Pulmonary artery endothelial cell (primary cell): Measurements from ENCODE around the gene UBTD1. TPM values are rescaled to one million over a fixed set of nuclear protein-coding genes. Genes with fewer than 3 reads are reported as not detected.
"Not testable (repeated sequence)": the region's sequence is repeated elsewhere in the genome, so short reads cannot be mapped to it uniquely, and the experiment has no call there.

ENCODE experiments used
- DNase-seq: peaks from one replicate; pipeline ENCODE4 v3.0.0-alpha.2; 2011; ENCODE audit warnings: low read depth, low spot score
- total RNA-seq: library from RNA; depleted of rRNA; stranded (reverse); fragments of >200 nt; gene quantifications from 2 replicates; pipeline ENCODE4 v1.2.3, GENCODE V29; 2014

UBTD1 gene
- total RNA-seq, 1 donor from 2014 or later = 58.4 TPM

- DNase-seq = no peak
These were observed 15.6 kb downstream of the UBTD1 start for GRCh38 chr10:97514344-97514743.

- DNase-seq = no peak
These were observed 16.7 kb downstream of the UBTD1 start for GRCh38 chr10:97515271-97515978.

- no peak for DNase-seq
These were observed 18.5 kb downstream of the UBTD1 start for GRCh38 chr10:97517096-97517750.

GRCh38 chr10:97517778-97518300 lies 19.1 kb downstream of the UBTD1 start:
- no peak for DNase-seq

GRCh38 chr10:97518301-97519043 lies 19.7 kb downstream of the UBTD1 start:
- no peak for DNase-seq

- no peak for DNase-seq
These were observed 20.6 kb downstream of the UBTD1 start for GRCh38 chr10:97519342-97519741.

- DNase-seq = no peak
These were observed 21.8 kb downstream of the UBTD1 start for GRCh38 chr10:97520520-97520919.

- DNase-seq = no peak
These were observed 22.4 kb downstream of the UBTD1 start for GRCh38 chr10:97520978-97521761.

GRCh38 chr10:97522071-97522470 lies 23.3 kb downstream of the UBTD1 start:
- no peak for DNase-seq

- no peak for DNase-seq
These were observed 24.2 kb downstream of the UBTD1 start for GRCh38 chr10:97522937-97523336.

- no peak for DNase-seq
These were observed 26.4 kb downstream of the UBTD1 start for GRCh38 chr10:97525086-97525485.

GRCh38 chr10:97525683-97526110 lies 27.0 kb downstream of the UBTD1 start:
- no peak for DNase-seq

GRCh38 chr10:97528876-97529275 lies 30.2 kb downstream of the UBTD1 start:
- not testable (repeated sequence) for DNase-seq

GRCh38 chr10:97529685-97530465 lies 31.2 kb downstream of the UBTD1 start:
- no peak for DNase-seq

GRCh38 chr10:97531401-97531986 lies 32.8 kb downstream of the UBTD1 start:
- DNase-seq = no peak

GRCh38 chr10:97532935-97533671 lies 34.4 kb downstream of the UBTD1 start:
- no peak for DNase-seq

- no peak for DNase-seq
These were observed 35.2 kb downstream of the UBTD1 start for GRCh38 chr10:97533888-97534287.

- no peak for DNase-seq
These were observed 36.1 kb downstream of the UBTD1 start for GRCh38 chr10:97534746-97535367.
